KMS-11 (cell line): Measurements from ENCODE around the gene SPOCK3.

ENCODE experiments used
- H2AFZ ChIP-seq: fragments of 200-600 bp; sonication (generic); 2 replicates; pipeline ENCODE4 v1.6.1; 2016; ENCODE audit warnings: antibody characterized with exemption, mixed run types, low read depth
- H3K27ac ChIP-seq: fragments of 200-600 bp; sonication (generic); 2 replicates; pipeline ENCODE4 v1.6.1; 2016; ENCODE audit warnings: mild to moderate bottlenecking, mixed run types
- H3K27me3 ChIP-seq: fragments of 200-600 bp; sonication (generic); 2 replicates; pipeline ENCODE4 v1.6.1; 2017; ENCODE audit warnings: mild to moderate bottlenecking, low read depth, mixed run types, moderate library complexity; ENCODE audit not compliant: insufficient read depth
- H3K36me3 ChIP-seq: fragments of 200-600 bp; sonication (generic); 2 replicates; pipeline ENCODE4 v1.6.1; 2017; ENCODE audit warnings: mild to moderate bottlenecking, mixed run types; ENCODE audit not compliant: insufficient read depth
- H3K4me1 ChIP-seq: fragments of 200-600 bp; sonication (generic); 2 replicates; pipeline ENCODE4 v1.6.1; 2016; ENCODE audit warnings: mild to moderate bottlenecking, low read depth, mixed run types; ENCODE audit not compliant: poor library complexity, severe bottlenecking
- H3K4me2 ChIP-seq: fragments of 200-600 bp; sonication (generic); 2 replicates; pipeline ENCODE4 v1.7.0; 2016; ENCODE audit warnings: mild to moderate bottlenecking, mixed run types
- H3K4me3 ChIP-seq: fragments of 200-600 bp; sonication (generic); IDR thresholded peaks from 2 replicates; pipeline ENCODE4 v1.6.1; 2017; ENCODE audit warnings: low read depth, low read length, mixed read lengths; ENCODE audit not compliant: insufficient read depth
- H3K79me2 ChIP-seq: fragments of 200-600 bp; sonication (generic); 2 replicates; pipeline ENCODE4 v1.6.1; 2016; ENCODE audit warnings: low read depth, mixed run types; ENCODE audit not compliant: insufficient read depth
- H3K9ac ChIP-seq: fragments of 200-600 bp; sonication (generic); 2 replicates; pipeline ENCODE4 v1.6.1; 2016; ENCODE audit warnings: mild to moderate bottlenecking, mixed run types
- H4K20me1 ChIP-seq: fragments of 200-600 bp; sonication (generic); 2 replicates; pipeline ENCODE4 v1.6.1; 2016; ENCODE audit warnings: mild to moderate bottlenecking, mixed run types; ENCODE audit not compliant: insufficient read depth
- TF ChIP-seq, protein P1 (sequence below): fragments of 200-600 bp; sonication (generic); conservative IDR thresholded peaks from 2 replicates; pipeline ENCODE4 v1.6.1; 2017; ENCODE audit warnings: low read depth, mild to moderate bottlenecking, antibody characterized with exemption, low read length, moderate library complexity, mixed read lengths

SPOCK3 gene

GRCh38 chr4:166896254-166896653, 338.0 kb downstream of the SPOCK3 start:
- H3K9ac ChIP-seq = no peak overlapping the region
- H4K20me1 ChIP-seq = no peaks in the 10 kb centered on the region
- no peak overlapping the region for H3K27ac ChIP-seq
- no peaks in the 10 kb centered on the region for H3K36me3 ChIP-seq
- no peak overlapping the region for H3K4me3 ChIP-seq
- TF ChIP-seq, protein P1, sequence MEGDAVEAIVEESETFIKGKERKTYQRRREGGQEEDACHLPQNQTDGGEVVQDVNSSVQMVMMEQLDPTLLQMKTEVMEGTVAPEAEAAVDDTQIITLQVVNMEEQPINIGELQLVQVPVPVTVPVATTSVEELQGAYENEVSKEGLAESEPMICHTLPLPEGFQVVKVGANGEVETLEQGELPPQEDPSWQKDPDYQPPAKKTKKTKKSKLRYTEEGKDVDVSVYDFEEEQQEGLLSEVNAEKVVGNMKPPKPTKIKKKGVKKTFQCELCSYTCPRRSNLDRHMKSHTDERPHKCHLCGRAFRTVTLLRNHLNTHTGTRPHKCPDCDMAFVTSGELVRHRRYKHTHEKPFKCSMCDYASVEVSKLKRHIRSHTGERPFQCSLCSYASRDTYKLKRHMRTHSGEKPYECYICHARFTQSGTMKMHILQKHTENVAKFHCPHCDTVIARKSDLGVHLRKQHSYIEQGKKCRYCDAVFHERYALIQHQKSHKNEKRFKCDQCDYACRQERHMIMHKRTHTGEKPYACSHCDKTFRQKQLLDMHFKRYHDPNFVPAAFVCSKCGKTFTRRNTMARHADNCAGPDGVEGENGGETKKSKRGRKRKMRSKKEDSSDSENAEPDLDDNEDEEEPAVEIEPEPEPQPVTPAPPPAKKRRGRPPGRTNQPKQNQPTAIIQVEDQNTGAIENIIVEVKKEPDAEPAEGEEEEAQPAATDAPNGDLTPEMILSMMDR = no peak
- no peaks in the 10 kb centered on the region for H3K79me2 ChIP-seq
- no peak overlapping the region for H3K4me2 ChIP-seq
- H3K27me3 ChIP-seq = no peaks in the 10 kb centered on the region
- no peaks in the 10 kb centered on the region for H3K4me1 ChIP-seq
- H2AFZ ChIP-seq = no peak overlapping the region

DNA sequence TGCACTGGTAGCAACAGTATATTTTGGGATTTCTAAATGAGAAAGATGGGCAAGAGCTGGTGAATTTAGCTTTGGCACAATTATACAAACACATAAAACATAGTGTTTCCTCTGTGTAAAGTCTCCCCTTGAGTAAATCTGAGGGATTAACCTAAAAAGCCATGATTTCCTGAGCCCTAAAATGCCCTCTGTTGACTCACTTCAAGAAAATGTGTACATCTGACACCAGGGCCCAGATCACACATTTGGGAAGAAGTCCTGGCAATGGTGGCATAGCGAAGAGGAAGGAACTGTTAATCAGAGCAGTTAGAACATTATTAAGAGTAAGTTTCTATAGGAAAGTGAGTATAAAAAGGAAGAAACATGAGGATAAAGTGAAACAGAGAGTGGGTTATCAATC, 338.5 kb downstream of the SPOCK3 start:
- H2AFZ ChIP-seq = no peak overlapping the region
- H3K9ac ChIP-seq = no peak overlapping the region
- H3K4me2 ChIP-seq = no peak overlapping the region
- no peaks in the 10 kb centered on the region for H3K79me2 ChIP-seq
- H3K27ac ChIP-seq = no peak overlapping the region
- no peaks in the 10 kb centered on the region for H4K20me1 ChIP-seq
- no peak overlapping the region for H3K4me3 ChIP-seq
- TF ChIP-seq, protein P1 = no peak
- no peaks in the 10 kb centered on the region for H3K36me3 ChIP-seq
- H3K27me3 ChIP-seq = no peaks in the 10 kb centered on the region
- H3K4me1 ChIP-seq = no peaks in the 10 kb centered on the region

DNA sequence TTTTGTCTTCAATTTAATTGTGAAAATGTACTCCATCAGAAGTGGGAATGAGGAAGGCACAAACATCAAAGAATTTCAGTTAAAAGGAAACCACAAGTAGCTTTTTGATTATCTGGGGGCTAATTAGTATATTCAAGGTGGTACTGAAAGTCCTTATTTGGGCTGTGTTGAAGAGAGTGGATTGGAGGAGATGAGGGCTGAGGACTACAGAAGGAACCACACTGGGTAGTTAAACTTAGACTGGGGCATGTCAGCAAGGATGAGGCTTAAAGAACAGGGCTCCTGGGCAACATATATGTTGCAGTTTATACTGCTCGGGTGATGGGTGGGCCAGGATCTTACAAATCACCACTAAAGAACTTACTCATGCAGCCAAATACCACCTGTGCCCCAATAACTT, 346.8 kb downstream of the SPOCK3 start:
- no peak overlapping the region for H3K9ac ChIP-seq
- H3K4me1 ChIP-seq = peaks cover 5% of the 10 kb centered on the region
- no peak overlapping the region for H3K4me2 ChIP-seq
- no peaks in the 10 kb centered on the region for H3K27me3 ChIP-seq
- H3K79me2 ChIP-seq = no peaks in the 10 kb centered on the region
- no peak overlapping the region for H3K27ac ChIP-seq
- no peaks in the 10 kb centered on the region for H4K20me1 ChIP-seq
- H2AFZ ChIP-seq = no peak overlapping the region
- TF ChIP-seq, protein P1 = no peak
- H3K4me3 ChIP-seq = no peak overlapping the region
- H3K36me3 ChIP-seq = no peaks in the 10 kb centered on the region

DNA sequence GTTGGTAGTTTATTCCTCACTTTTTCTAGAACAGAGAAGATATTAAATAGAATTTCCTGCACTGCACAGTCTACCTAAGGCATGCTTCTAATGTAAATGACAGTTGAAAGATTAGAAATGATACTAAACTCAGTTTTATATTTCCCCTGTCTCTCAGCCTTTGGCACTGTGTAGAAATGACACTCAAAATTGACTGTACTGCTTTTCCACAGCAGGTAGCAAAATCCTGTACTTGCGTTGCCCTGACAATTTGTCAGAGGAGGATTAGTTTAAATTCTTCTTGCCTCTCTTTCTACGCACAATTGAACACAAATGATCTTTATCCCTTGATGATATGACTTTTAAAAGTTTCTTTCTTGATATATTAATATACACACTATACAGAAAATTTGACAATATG, 347.6 kb downstream of the SPOCK3 start:
- Histone ChIP-seq H3K27ac (no peak overlapping the region), H2AFZ (no peak overlapping the region), H3K9ac (no peak overlapping the region), H4K20me1 (no peaks in the 10 kb centered on the region), H3K36me3 (no peaks in the 10 kb centered on the region), H3K4me2 (no peak overlapping the region), H3K27me3 (no peaks in the 10 kb centered on the region), H3K79me2 (no peaks in the 10 kb centered on the region), H3K4me1 (peaks cover 5% of the 10 kb centered on the region), H3K4me3 (no peak overlapping the region)
- TF ChIP-seq, protein P1 = no peak

DNA sequence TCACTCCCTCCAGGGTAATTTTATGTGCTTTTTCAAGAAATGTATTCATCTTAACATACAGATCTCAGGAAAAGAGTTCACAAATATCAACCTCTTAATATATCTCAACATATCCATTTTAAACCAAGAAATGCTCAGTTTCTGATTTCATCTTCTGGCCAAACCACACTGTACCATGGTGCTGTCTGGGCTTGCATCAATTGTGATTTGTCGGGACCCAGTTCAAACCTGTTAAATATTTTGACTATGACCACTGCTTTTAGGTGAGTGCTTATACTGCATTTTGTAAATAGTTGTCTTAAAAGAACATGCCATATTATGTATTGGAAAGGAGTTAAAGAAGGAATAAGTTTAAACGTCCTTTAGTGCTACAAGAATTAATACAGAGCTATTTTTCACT, 352.1 kb downstream of the SPOCK3 start:
- Histone ChIP-seq H3K4me1 (no peaks in the 10 kb centered on the region), H3K36me3 (no peaks in the 10 kb centered on the region), H3K27ac (no peak overlapping the region), H3K27me3 (no peaks in the 10 kb centered on the region), H2AFZ (no peak overlapping the region), H3K79me2 (no peaks in the 10 kb centered on the region), H3K4me3 (no peak overlapping the region), H3K4me2 (no peak overlapping the region), H4K20me1 (no peaks in the 10 kb centered on the region), H3K9ac (no peak overlapping the region)
- TF ChIP-seq, protein P1 = no peak
